ENCODE results near the gene DNPH1.

Gene DNPH1

DNA sequence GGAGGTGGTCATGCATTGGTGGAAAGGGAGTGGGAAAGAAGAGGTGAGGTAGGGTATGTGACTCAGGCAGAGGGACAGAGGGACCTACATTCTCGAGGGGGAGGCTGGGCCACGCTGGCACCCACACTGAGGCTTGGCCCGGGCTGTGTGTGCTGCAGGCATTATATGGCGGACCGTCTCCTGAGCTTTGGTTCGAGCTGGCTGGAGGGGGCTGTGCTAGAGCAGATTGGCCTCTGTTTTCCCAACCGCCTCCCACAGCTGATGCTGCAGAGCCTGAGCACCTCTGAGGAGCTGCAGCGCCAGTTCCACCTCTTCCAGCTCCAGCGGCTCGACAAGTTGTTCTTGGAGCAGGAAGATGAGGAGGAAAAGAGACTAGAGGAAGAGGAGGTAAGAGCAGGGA is 23.4 kb downstream of the DNPH1 start:
- H3K9me3 ChIP-seq (ENCODE audit: low read length) = no peaks in the 10 kb centered on the region
- H3K36me3 ChIP-seq (ENCODE audit: insufficient read depth, low read length) = peaks cover 8% of the 10 kb centered on the region
- H2AFZ ChIP-seq (ENCODE audit: low read depth, low read length) = no peak overlapping the region
- H3K4me3 ChIP-seq (ENCODE audit: low read length) = no peak overlapping the region
- no peaks in the 10 kb centered on the region for H3K27me3 ChIP-seq (ENCODE audit: insufficient read depth, low read length)
- no peaks in the 10 kb centered on the region for H3K4me1 ChIP-seq (ENCODE audit: insufficient read depth, low read length)

DNA sequence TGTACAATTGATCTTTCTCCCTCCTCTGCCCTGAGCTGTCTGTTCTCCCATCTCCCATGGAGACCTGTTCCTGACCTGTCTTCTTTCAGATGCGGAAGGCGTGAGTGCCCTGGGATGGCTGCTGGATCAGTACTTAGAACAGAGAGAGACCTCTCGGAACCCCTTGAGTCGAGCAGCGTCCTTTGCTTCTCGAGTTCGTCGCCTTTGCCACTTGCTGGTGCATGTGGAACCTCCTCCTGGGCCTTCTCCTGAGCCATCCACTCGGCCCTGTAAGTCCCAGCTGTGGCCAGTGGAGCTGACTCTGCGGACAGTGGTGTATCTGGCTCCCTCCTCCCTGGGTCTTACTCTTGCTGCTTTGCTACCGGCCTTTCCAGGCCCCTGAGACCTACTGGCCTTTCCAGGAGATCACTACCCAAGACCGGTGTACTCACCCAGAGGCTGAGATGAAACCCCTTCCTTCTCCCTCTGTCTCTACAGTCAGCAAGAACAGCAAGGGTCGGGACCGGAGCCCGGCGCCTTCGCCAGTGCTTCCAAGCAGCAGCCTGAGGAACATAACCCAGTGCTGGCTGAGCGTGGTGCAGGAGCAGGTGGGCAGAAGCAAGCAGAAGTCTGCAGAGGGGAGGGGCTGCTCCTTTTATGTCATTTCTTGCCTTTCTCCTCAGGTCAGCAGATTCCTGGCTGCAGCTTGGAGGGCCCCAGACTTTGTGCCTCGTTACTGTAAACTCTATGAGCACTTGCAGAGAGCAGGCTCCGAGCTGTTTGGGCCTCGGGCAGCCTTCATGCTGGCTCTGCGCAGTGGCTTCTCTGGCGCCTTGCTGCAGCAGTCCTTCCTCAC is 24.8 kb downstream of the DNPH1 start:
- H2AFZ ChIP-seq (ENCODE audit: low read depth, low read length) = no peak overlapping the region
- peaks cover 20% of the 10 kb centered on the region for H3K36me3 ChIP-seq (ENCODE audit: insufficient read depth, low read length)
- H3K4me3 ChIP-seq (ENCODE audit: low read length) = no peak overlapping the region
- no peaks in the 10 kb centered on the region for H3K4me1 ChIP-seq (ENCODE audit: insufficient read depth, low read length)
- H3K27me3 ChIP-seq (ENCODE audit: insufficient read depth, low read length) = no peaks in the 10 kb centered on the region
- H3K9me3 ChIP-seq (ENCODE audit: low read length) = no peaks in the 10 kb centered on the region

DNA sequence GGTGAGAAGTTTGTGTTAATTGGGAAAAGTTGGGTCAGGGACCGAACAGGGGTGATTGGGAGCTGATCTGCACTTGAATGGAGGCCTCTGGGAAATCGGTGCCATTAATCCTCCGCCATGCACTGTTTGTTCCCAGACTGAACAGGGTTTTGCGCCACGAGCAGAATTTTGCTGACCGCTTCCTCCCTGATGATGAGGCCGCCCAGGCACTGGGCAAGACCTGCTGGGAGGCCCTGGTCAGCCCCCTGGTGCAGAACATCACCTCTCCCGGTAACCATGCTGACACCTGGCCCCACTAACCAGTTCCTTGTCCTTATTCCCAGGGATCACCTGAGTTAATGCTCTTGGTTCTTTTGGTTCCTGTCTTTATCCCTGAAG is 25.6 kb downstream of the DNPH1 start:
- Histone ChIP-seq H3K27me3 (ENCODE audit: insufficient read depth, low read length) (no peaks in the 10 kb centered on the region), H3K9me3 (ENCODE audit: low read length) (no peaks in the 10 kb centered on the region), H2AFZ (ENCODE audit: low read depth, low read length) (no peak overlapping the region), H3K4me3 (ENCODE audit: low read length) (no peak overlapping the region), H3K36me3 (ENCODE audit: insufficient read depth, low read length) (peaks cover 20% of the 10 kb centered on the region), H3K4me1 (ENCODE audit: insufficient read depth, low read length) (no peaks in the 10 kb centered on the region)

DNA sequence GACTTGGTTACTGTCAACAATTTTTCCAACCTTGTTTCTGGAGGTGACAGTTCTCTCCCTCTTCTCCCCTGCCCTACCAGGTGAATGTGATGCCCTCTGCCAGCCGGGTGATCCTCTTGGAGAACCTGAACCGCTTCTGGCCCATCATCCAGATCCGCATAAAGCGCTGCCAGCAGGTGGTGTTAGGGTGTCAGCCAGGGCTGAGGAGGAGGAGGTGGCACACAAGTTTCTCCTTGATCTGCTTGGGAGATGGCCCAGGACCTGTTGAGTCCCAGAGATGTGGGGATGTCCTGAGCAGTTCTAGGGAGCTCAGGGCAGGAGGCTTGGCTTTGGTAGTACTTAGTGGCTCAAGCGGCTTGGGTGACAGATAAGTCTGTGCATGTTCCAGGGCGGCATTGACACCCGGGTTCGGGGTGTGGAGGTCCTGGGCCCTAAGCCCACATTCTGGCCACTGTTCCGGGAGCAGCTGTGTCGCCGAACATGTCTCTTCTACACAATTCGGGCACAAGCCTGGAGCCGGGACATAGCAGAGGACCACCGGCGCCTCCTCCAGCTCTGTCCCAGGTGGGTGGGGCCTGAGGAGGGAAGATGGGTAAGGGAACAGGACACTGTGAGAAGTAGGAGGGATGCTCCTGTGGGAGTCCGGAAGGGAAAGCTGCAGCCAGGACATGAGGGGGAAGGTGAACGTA is 26.1 kb downstream of the DNPH1 start:
- no peaks in the 10 kb centered on the region for H3K4me1 ChIP-seq (ENCODE audit: insufficient read depth, low read length)
- no peak overlapping the region for H3K4me3 ChIP-seq (ENCODE audit: low read length)
- H2AFZ ChIP-seq (ENCODE audit: low read depth, low read length) = no peak overlapping the region
- no peaks in the 10 kb centered on the region for H3K27me3 ChIP-seq (ENCODE audit: insufficient read depth, low read length)
- peaks cover 24% of the 10 kb centered on the region for H3K36me3 ChIP-seq (ENCODE audit: insufficient read depth, low read length)
- no peaks in the 10 kb centered on the region for H3K9me3 ChIP-seq (ENCODE audit: low read length)

DNA sequence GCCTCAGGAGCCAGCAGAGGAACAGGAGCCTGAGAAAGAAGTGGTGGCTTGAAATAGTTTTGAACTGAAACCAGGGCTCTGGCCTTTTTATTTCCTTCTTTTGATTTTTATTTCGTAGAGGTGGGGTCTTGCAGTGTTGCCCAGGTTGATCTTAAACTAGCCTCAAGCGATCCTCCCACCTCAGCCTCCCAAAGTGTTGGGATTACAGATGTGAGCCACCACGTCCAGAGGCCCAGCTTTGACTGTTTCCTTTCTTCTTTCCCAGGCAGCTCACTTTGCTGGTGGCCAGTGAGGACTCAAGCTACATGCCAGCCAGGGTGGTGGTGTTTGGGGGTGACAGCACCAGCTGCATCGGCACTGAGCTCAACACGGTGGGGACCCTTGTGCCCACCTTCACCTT is 26.8 kb downstream of the DNPH1 start:
- H3K36me3 ChIP-seq (ENCODE audit: insufficient read depth, low read length) = peaks cover 24% of the 10 kb centered on the region
- no peak overlapping the region for H3K4me3 ChIP-seq (ENCODE audit: low read length)
- no peak overlapping the region for H2AFZ ChIP-seq (ENCODE audit: low read depth, low read length)
- H3K4me1 ChIP-seq (ENCODE audit: insufficient read depth, low read length) = no peaks in the 10 kb centered on the region
- no peaks in the 10 kb centered on the region for H3K9me3 ChIP-seq (ENCODE audit: low read length)
- no peaks in the 10 kb centered on the region for H3K27me3 ChIP-seq (ENCODE audit: insufficient read depth, low read length)

DNA sequence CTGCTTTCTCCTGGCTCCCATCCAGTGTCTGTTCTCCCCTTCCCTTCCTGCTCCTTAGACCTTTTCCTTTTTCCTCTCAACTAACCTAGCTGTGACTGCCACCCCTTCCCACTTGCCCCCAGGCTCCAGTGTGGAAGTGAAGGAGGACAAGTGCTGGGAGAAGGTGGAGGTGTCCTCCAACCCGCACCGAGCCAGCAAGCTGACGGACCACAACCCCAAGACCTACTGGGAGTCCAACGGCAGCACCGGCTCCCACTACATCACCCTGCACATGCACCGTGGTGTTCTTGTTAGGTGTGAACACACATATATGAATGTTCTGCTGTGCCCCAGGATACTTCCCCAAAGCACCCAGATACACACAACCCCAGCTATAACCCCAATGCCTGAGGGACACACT is 28.7 kb downstream of the DNPH1 start:
- Histone ChIP-seq H2AFZ (ENCODE audit: low read depth, low read length) (no peak overlapping the region), H3K9me3 (ENCODE audit: low read length) (no peaks in the 10 kb centered on the region), H3K27me3 (ENCODE audit: insufficient read depth, low read length) (no peaks in the 10 kb centered on the region), H3K4me1 (ENCODE audit: insufficient read depth, low read length) (no peaks in the 10 kb centered on the region), H3K4me3 (ENCODE audit: low read length) (no peak overlapping the region), H3K36me3 (ENCODE audit: insufficient read depth, low read length) (peaks cover 30% of the 10 kb centered on the region)

DNA sequence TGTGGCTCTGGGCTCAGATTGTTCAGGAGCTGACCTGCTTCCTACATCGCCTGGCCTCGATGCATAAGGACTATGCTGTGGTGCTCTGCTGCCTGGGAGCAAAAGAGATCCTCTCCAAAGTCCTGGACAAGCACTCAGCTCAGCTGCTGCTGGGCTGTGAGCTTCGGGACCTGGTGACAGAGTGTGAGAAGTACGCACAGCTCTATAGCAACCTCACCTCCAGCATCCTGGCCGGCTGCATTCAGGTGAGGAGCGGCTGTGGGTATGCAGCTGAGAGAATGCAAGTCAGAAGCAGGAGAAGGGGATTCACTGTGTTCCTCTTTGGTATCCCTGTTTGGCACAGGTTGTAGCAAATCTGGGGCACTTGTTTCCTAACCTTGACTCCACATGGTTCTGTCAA is 29.4 kb downstream of the DNPH1 start:
- Histone ChIP-seq H3K27me3 (ENCODE audit: insufficient read depth, low read length) (no peaks in the 10 kb centered on the region), H2AFZ (ENCODE audit: low read depth, low read length) (no peak overlapping the region), H3K9me3 (ENCODE audit: low read length) (no peaks in the 10 kb centered on the region), H3K4me3 (ENCODE audit: low read length) (no peak overlapping the region), H3K36me3 (ENCODE audit: insufficient read depth, low read length) (peaks cover 30% of the 10 kb centered on the region), H3K4me1 (ENCODE audit: insufficient read depth, low read length) (no peaks in the 10 kb centered on the region)

DNA sequence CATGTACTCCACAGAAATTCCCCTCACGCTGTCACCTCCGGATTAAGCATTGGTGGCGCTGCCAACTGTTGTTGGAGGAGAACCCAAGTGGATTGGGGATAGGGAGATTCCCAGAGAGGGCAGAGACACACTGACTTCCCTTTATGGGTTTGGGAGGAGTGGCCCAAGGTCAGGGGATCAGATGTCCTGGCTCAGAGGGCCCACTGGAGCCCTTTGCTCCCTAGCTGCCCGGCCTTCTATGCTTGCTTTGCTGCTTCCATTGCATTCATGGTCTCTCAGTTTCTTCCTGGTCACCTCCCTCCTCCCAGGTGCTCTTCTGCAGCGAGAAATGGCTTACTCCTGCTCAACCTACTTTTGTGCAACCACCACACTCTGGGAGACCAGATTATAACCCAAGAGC is 32.9 kb downstream of the DNPH1 start:
- Histone ChIP-seq H3K4me3 (ENCODE audit: low read length) (no peak overlapping the region), H3K4me1 (ENCODE audit: insufficient read depth, low read length) (no peaks in the 10 kb centered on the region), H2AFZ (ENCODE audit: low read depth, low read length) (no peak overlapping the region), H3K27me3 (ENCODE audit: insufficient read depth, low read length) (no peaks in the 10 kb centered on the region), H3K36me3 (ENCODE audit: insufficient read depth, low read length) (peaks cover 34% of the 10 kb centered on the region), H3K9me3 (ENCODE audit: low read length) (no peaks in the 10 kb centered on the region)

DNA sequence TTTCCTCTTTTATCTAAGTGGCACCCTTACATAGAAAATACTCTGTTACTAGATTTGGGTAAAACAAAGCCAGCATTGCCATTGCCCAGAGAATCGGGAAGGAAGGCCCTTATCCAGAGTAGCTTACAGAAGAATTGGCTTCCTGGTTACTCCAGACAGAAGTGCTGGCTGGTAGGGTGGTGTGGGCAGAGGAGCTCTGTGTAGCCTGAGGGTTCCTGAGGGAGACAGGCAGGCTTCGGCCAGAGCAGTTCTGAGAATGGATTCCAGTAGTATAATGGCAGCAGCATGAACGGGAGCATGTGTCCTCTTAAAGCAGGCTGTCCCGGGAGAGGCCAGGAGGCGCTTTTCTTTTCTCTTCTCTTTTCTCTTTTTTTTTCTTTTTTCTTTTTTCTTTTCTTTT is 35.4 kb downstream of the DNPH1 start:
- H3K27me3 ChIP-seq (ENCODE audit: insufficient read depth, low read length) = no peaks in the 10 kb centered on the region
- H2AFZ ChIP-seq (ENCODE audit: low read depth, low read length) = no peak overlapping the region
- H3K4me3 ChIP-seq (ENCODE audit: low read length) = no peak overlapping the region
- no peaks in the 10 kb centered on the region for H3K4me1 ChIP-seq (ENCODE audit: insufficient read depth, low read length)
- peaks cover 24% of the 10 kb centered on the region for H3K36me3 ChIP-seq (ENCODE audit: insufficient read depth, low read length)
- no peaks in the 10 kb centered on the region for H3K9me3 ChIP-seq (ENCODE audit: low read length)

DNA sequence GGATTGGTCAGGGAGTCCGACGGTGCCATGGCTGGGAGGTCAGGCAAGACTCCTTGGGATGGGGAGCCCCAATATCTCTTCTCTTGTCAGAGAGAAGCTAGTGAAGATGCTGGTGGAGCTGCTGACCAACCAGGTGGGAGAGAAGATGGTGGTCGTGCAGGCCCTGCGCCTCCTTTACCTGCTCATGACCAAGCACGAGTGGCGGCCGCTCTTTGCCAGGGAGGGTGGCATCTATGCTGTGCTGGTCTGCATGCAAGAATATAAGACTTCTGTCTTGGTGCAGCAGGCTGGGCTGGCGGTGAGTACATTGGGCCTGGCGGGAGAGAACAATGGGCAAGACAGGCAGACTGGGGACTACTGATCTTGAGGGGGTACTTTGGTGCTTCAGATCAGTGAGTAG is 36.4 kb downstream of the DNPH1 start:
- Histone ChIP-seq H3K4me1 (ENCODE audit: insufficient read depth, low read length) (no peaks in the 10 kb centered on the region), H3K9me3 (ENCODE audit: low read length) (no peaks in the 10 kb centered on the region), H3K27me3 (ENCODE audit: insufficient read depth, low read length) (no peaks in the 10 kb centered on the region), H3K4me3 (ENCODE audit: low read length) (no peak overlapping the region), H2AFZ (ENCODE audit: low read depth, low read length) (no peak overlapping the region), H3K36me3 (ENCODE audit: insufficient read depth, low read length) (peaks cover 26% of the 10 kb centered on the region)

DNA sequence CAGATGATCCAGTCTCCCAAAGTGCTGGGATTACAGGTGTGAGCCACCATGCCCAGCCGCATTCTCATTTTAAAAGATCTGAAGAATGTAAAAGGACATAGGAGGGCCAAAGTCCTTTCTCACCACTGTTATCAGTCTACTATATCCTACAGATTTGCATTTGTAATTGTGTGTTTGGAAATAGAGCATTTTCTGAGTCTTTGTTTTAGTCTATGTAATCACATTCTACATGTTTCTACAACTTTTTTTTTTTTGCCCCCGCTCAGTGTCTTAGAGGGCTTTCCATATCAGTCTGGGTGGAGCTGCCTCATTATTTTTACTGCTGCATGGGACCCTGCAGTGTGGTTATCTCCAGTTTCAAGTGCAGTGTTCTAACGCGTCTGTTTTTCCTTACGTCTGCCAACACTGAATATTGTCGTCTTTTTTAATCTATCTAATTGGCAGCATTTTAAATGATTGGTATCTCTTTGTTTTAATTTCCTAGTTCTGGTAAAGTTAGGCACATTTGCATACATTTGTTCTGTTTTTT is 39.4 kb downstream of the DNPH1 start:
- H3K4me3 ChIP-seq (ENCODE audit: low read length) = no peak overlapping the region

DNA sequence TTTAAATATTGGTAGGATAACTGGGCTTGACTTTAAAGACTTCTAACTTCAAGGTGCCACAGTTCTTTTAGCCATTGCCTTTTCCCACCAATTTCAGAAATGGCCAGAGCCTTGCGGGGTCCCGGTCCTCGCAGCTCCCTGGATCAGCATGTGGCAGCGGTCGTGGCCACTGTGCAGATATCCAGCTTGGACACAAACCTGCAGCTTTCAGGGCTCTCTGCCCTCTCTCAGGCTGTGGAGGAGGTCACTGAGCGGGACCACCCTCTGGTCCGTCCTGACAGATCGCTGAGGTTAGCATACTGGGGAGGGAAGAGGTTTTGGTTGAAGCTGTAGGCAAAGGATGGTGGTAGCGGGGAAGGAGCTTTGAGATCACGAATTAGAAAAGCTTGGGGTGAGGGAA is 40.9 kb downstream of the DNPH1 start:
- H3K36me3 ChIP-seq (ENCODE audit: insufficient read depth, low read length) = peaks cover 44% of the 10 kb centered on the region
- H3K4me3 ChIP-seq (ENCODE audit: low read length) = no peak overlapping the region
- no peak overlapping the region for H2AFZ ChIP-seq (ENCODE audit: low read depth, low read length)
- H3K4me1 ChIP-seq (ENCODE audit: insufficient read depth, low read length) = no peaks in the 10 kb centered on the region
- no peaks in the 10 kb centered on the region for H3K27me3 ChIP-seq (ENCODE audit: insufficient read depth, low read length)
- peaks cover 15% of the 10 kb centered on the region for H3K9me3 ChIP-seq (ENCODE audit: low read length)

More for the DNA sequence above, 39.4 kb downstream of the DNPH1 start:
- H2AFZ ChIP-seq (ENCODE audit: low read depth, low read length) = no peak overlapping the region
- H3K4me1 ChIP-seq (ENCODE audit: insufficient read depth, low read length) = no peaks in the 10 kb centered on the region
- H3K9me3 ChIP-seq (ENCODE audit: low read length) = peaks cover 15% of the 10 kb centered on the region
- H3K36me3 ChIP-seq (ENCODE audit: insufficient read depth, low read length) = peaks cover 44% of the 10 kb centered on the region
- no peaks in the 10 kb centered on the region for H3K27me3 ChIP-seq (ENCODE audit: insufficient read depth, low read length)

DNA sequence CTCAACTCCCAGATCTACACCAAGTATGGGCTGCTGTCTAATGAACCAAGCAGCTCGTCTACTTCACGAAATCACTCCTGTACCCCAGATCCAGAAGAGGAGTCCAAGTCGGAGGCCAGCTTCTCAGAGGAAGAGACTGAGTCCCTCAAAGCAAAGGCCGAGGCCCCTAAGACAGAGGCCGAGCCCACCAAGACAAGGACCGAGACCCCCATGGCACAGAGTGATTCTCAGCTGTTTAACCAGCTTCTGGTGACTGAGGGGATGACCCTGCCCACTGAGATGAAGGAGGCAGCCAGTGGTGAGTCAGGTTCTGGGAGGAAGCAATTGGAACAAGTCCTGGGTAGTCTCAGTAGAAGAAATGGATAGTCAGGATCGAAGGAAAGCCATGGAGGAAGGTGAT is 41.5 kb downstream of the DNPH1 start:
- peaks cover 15% of the 10 kb centered on the region for H3K9me3 ChIP-seq (ENCODE audit: low read length)
- no peak overlapping the region for H3K4me3 ChIP-seq (ENCODE audit: low read length)
- no peaks in the 10 kb centered on the region for H3K4me1 ChIP-seq (ENCODE audit: insufficient read depth, low read length)
- H3K27me3 ChIP-seq (ENCODE audit: insufficient read depth, low read length) = no peaks in the 10 kb centered on the region
- H3K36me3 ChIP-seq (ENCODE audit: insufficient read depth, low read length) = peaks cover 39% of the 10 kb centered on the region
- H2AFZ ChIP-seq (ENCODE audit: low read depth, low read length) = no peak overlapping the region

Measured in neuron (in vitro differentiated cells).